ENCODE measurements around the gene C19orf67. TPM values are rescaled to one million over a fixed set of nuclear protein-coding genes. Genes with fewer than 3 reads are reported as not detected.

The C19orf67 gene
- total and polyA plus RNA-seq, 2 of the 13 experiments (the other 11 are each of a cell fraction or from before 2014, with no cell fraction given), result 0.11 to 0.32 TPM

DNA sequence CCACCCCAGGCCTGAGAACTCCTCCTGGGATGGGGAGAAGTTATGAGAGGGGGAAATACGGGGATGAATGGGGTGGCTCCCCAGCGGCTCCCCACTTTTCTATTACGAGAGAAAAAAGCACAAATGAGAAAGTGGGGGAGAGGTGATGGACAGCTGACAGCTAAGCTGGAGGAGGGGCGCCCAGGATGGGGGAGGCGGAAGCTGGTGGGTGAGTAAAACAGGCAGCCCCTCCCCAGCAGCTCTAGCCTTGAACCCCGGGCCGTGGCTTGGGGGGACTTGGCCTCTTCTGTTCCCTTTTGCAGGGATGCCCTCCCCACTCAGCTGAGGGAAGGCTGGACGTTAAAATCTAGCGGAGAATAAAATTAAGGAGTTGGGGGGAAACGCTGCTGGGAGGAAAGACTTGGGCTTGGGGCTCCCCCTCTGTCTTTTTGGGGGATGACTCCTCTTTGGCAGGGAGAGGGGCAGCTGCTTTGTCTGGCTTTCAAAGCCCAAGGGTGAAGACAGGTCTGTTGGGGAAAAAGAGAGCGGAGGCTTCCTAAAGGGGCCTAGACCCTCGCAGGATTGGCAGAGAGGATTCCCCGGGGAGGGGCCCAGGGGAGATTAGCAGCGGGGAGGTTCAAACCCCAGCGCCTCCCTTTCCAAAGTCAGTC is 6.4 kb upstream of the C19orf67 start (continued):
- TF ChIP-seq, protein P1, sequence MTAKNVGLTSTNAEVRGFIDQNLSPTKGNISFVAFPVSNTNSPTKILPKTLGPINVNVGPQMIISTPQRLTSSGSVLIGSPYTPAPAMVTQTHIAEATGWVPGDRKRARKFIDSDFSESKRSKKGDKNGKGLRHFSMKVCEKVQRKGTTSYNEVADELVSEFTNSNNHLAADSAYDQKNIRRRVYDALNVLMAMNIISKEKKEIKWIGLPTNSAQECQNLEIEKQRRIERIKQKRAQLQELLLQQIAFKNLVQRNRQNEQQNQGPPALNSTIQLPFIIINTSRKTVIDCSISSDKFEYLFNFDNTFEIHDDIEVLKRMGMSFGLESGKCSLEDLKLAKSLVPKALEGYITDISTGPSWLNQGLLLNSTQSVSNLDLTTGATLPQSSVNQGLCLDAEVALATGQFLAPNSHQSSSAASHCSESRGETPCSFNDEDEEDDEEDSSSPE (CRISPR knock-in tag; IDR thresholded peaks at IDR 0.05), result no peak
- TF ChIP-seq HNRNPL (IDR thresholded peaks at IDR 0.05; ENCODE audit: low read depth, low read length) (no peak), ZNF780A (CRISPR knock-in tag; IDR thresholded peaks at IDR 0.05) (no peak), RARA (CRISPR knock-in tag; IDR thresholded peaks at IDR 0.05) (peak; percentile 42; the same call in 1 of the 2 replicates), GFI1 (CRISPR knock-in tag; IDR thresholded peaks at IDR 0.05; ENCODE audit: borderline replicate concordance) (no peak), ZNF674 (CRISPR knock-in tag; IDR thresholded peaks at IDR 0.05; ENCODE audit: low read depth) (no peak), RFX1 (IDR thresholded peaks at IDR 0.05) (no peak), KDM5A (IDR thresholded peaks at IDR 0.05; ENCODE audit: borderline replicate concordance, low read length) (peak; percentile 19; the same call in 1 of the 2 replicates), ZNF180 (CRISPR knock-in tag; IDR thresholded peaks at IDR 0.05; ENCODE audit: borderline replicate concordance, low read depth) (no peak), SUZ12 (IDR thresholded peaks at IDR 0.05; ENCODE audit: low read depth, low read length) (no peak), TAF15 (IDR thresholded peaks at IDR 0.05; ENCODE audit: low read depth, low read length, poor library complexity, severe bottlenecking) (no peak)
- TF ChIP-seq, protein P2, sequence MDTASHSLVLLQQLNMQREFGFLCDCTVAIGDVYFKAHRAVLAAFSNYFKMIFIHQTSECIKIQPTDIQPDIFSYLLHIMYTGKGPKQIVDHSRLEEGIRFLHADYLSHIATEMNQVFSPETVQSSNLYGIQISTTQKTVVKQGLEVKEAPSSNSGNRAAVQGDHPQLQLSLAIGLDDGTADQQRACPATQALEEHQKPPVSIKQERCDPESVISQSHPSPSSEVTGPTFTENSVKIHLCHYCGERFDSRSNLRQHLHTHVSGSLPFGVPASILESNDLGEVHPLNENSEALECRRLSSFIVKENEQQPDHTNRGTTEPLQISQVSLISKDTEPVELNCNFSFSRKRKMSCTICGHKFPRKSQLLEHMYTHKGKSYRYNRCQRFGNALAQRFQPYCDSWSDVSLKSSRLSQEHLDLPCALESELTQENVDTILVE (CRISPR knock-in tag; IDR thresholded peaks at IDR 0.05), result no peak
- TF ChIP-seq, protein P3, sequence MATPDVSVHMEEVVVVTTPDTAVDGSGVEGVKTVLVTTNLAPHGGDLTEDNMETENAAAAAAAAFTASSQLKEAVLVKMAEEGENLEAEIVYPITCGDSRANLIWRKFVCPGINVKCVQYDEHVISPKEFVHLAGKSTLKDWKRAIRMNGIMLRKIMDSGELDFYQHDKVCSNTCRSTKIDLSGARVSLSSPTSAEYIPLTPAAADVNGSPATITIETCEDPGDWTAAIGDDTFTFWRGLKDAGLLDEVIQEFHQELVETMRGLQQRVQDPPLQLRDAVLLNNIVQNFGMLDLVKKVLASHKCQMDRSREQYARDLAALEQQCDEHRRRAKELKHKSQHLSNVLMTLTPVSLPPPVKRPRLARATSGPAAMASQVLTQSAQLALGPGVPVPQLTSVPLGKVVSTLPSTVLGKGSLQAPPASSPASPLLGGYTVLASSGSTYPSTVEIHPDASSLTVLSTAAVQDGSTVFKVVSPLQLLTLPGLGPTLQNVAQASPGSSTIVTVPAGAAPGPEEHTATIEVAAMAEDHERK (CRISPR knock-in tag; IDR thresholded peaks at IDR 0.05; ENCODE audit: low read depth), result no peak
- TF ChIP-seq, protein P4, sequence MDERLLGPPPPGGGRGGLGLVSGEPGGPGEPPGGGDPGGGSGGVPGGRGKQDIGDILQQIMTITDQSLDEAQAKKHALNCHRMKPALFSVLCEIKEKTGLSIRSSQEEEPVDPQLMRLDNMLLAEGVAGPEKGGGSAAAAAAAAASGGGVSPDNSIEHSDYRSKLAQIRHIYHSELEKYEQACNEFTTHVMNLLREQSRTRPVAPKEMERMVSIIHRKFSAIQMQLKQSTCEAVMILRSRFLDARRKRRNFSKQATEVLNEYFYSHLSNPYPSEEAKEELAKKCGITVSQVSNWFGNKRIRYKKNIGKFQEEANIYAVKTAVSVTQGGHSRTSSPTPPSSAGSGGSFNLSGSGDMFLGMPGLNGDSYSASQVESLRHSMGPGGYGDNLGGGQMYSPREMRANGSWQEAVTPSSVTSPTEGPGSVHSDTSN (CRISPR knock-in tag; IDR thresholded peaks at IDR 0.05), result peak; percentile 37; the same call in 1 of the 2 replicates
- TF ChIP-seq, protein P5, sequence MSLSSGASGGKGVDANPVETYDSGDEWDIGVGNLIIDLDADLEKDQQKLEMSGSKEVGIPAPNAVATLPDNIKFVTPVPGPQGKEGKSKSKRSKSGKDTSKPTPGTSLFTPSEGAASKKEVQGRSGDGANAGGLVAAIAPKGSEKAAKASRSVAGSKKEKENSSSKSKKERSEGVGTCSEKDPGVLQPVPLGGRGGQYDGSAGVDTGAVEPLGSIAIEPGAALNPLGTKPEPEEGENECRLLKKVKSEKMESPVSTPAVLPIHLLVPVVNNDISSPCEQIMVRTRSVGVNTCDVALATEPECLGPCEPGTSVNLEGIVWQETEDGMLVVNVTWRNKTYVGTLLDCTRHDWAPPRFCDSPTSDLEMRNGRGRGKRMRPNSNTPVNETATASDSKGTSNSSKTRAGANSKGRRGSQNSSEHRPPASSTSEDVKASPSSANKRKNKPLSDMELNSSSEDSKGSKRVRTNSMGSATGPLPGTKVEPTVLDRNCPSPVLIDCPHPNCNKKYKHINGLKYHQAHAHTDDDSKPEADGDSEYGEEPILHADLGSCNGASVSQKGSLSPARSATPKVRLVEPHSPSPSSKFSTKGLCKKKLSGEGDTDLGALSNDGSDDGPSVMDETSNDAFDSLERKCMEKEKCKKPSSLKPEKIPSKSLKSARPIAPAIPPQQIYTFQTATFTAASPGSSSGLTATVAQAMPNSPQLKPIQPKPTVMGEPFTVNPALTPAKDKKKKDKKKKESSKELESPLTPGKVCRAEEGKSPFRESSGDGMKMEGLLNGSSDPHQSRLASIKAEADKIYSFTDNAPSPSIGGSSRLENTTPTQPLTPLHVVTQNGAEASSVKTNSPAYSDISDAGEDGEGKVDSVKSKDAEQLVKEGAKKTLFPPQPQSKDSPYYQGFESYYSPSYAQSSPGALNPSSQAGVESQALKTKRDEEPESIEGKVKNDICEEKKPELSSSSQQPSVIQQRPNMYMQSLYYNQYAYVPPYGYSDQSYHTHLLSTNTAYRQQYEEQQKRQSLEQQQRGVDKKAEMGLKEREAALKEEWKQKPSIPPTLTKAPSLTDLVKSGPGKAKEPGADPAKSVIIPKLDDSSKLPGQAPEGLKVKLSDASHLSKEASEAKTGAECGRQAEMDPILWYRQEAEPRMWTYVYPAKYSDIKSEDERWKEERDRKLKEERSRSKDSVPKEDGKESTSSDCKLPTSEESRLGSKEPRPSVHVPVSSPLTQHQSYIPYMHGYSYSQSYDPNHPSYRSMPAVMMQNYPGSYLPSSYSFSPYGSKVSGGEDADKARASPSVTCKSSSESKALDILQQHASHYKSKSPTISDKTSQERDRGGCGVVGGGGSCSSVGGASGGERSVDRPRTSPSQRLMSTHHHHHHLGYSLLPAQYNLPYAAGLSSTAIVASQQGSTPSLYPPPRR (CRISPR knock-in tag; IDR thresholded peaks at IDR 0.05; ENCODE audit: borderline replicate concordance), result no peak
- TF ChIP-seq, protein P6, sequence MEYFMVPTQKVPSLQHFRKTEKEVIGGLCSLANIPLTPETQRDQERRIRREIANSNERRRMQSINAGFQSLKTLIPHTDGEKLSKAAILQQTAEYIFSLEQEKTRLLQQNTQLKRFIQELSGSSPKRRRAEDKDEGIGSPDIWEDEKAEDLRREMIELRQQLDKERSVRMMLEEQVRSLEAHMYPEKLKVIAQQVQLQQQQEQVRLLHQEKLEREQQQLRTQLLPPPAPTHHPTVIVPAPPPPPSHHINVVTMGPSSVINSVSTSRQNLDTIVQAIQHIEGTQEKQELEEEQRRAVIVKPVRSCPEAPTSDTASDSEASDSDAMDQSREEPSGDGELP (IDR thresholded peaks at IDR 0.05; ENCODE audit: borderline replicate concordance, low read depth), result peak; percentile 42; the same call in 1 of the 2 replicates
- TF ChIP-seq, protein P7, sequence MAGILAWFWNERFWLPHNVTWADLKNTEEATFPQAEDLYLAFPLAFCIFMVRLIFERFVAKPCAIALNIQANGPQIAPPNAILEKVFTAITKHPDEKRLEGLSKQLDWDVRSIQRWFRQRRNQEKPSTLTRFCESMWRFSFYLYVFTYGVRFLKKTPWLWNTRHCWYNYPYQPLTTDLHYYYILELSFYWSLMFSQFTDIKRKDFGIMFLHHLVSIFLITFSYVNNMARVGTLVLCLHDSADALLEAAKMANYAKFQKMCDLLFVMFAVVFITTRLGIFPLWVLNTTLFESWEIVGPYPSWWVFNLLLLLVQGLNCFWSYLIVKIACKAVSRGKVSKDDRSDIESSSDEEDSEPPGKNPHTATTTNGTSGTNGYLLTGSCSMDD (CRISPR knock-in tag; IDR thresholded peaks at IDR 0.05), result no peak
